GM18519 (cell line): ENCODE data around the gene JUND.
"Not testable (repeated sequence)": the region's sequence is repeated elsewhere in the genome, so short reads cannot be mapped to it uniquely, and the experiment has no call there.

Source experiments
- ATAC-seq: cut with Tn5 transposase; IDR thresholded peaks from one replicate; pipeline ENCODE4 v1.9.1; 2021; ENCODE audit warnings: mild to moderate bottlenecking, moderate library complexity; ENCODE audit not compliant: unreplicated experiment, low FRiP score

The JUND gene

GRCh38 chr19:18281082-18282020 lies at the start of gene JUND:
TSS of gene JUND (minus strand) at chr19:18281622. CDS start at chr19:18281484, 138 bp downstream.
- peak; percentile 57 for ATAC-seq

GRCh38 chr19:18330868-18331267 lies 49.4 kb upstream of the JUND start:
- ATAC-seq = no peak

GRCh38 chr19:18329035-18329376 lies 47.6 kb upstream of the JUND start:
- no peak for ATAC-seq

GRCh38 chr19:18328340-18329034 lies 47.1 kb upstream of the JUND start:
- ATAC-seq = peak; percentile 72

GRCh38 chr19:18326772-18327171 lies 45.4 kb upstream of the JUND start:
- ATAC-seq = no peak

GRCh38 chr19:18324373-18324731 lies 42.9 kb upstream of the JUND start:
- not testable (repeated sequence) for ATAC-seq

- ATAC-seq = peak; percentile 85
Observed at GRCh38 chr19:18322759-18323460, 41.5 kb upstream of the JUND start, which contains the start of gene LSM4. TSS of gene LSM4 (minus strand) at chr19:18323076. CDS start at chr19:18323020, 56 bp downstream.

- no peak for ATAC-seq
Observed at GRCh38 chr19:18322318-18322758, 40.9 kb upstream of the JUND start.

GRCh38 chr19:18321734-18322102 lies 40.3 kb upstream of the JUND start:
- ATAC-seq = no peak

- no peak for ATAC-seq
Observed at GRCh38 chr19:18320865-18321733, 39.7 kb upstream of the JUND start.

GRCh38 chr19:18319591-18320135 lies 38.2 kb upstream of the JUND start:
- no peak for ATAC-seq

GRCh38 chr19:18317961-18318800 lies 36.8 kb upstream of the JUND start:
- no peak for ATAC-seq

GRCh38 chr19:18313398-18313797 lies 32.0 kb upstream of the JUND start:
- no peak for ATAC-seq

- ATAC-seq = no peak
Observed at GRCh38 chr19:18312092-18312534, 30.7 kb upstream of the JUND start.

- no peak for ATAC-seq
Observed at GRCh38 chr19:18311502-18312091, 30.2 kb upstream of the JUND start.

- ATAC-seq = no peak
Observed at GRCh38 chr19:18310966-18311365, 29.5 kb upstream of the JUND start.

GRCh38 chr19:18310118-18310909 lies 28.9 kb upstream of the JUND start:
- ATAC-seq = no peak
